GM12874 (cell line): ENCODE measurements around the gene HECTD1.

Source experiments
- CTCF ChIP-seq: IDR thresholded peaks from 2 replicates; pipeline ENCODE4 v1.5.1; 2011; ENCODE audit warnings: low read depth, mild to moderate bottlenecking, control low read depth, low read length, moderate library complexity; ENCODE audit not compliant: insufficient read depth

Gene HECTD1

GRCh38 chr14:31180299-31181051 lies 27.1 kb downstream of the HECTD1 start:
- no peak for TF ChIP-seq CTCF

GRCh38 chr14:31174433-31174832 lies 33.2 kb downstream of the HECTD1 start:
- no peak for TF ChIP-seq CTCF

GRCh38 chr14:31173120-31173837 lies 34.3 kb downstream of the HECTD1 start:
- no peak for TF ChIP-seq CTCF

GRCh38 chr14:31172084-31172483 lies 35.5 kb downstream of the HECTD1 start:
- TF ChIP-seq CTCF: no peak

- no peak for TF ChIP-seq CTCF
Observed at GRCh38 chr14:31170411-31170810, 37.2 kb downstream of the HECTD1 start.

- TF ChIP-seq CTCF: no peak
Observed at GRCh38 chr14:31169877-31170276, 37.7 kb downstream of the HECTD1 start.

- no peak for TF ChIP-seq CTCF
Observed at GRCh38 chr14:31167032-31167431, 40.6 kb downstream of the HECTD1 start.
